HepG2 (cell line): ENCODE measurements around the gene TAF6L. TPM values are rescaled to one million over a fixed set of nuclear protein-coding genes. Genes with fewer than 3 reads are reported as not detected.

Experiments
- CCDC6 ChIP-seq: sonication (generic); formaldehyde crosslinking; IDR thresholded peaks from 2 replicates; pipeline ENCODE4 v1.8.1; 2022; ENCODE audit warnings: mild to moderate bottlenecking, missing genetic modification reagents, moderate library complexity
- FOXO4 ChIP-seq: sonication (generic); formaldehyde crosslinking; conservative IDR thresholded peaks from 2 replicates; pipeline ENCODE4 v1.8.1; 2023; ENCODE audit warnings: missing genetic modification reagents
- GLMP ChIP-seq: sonication (generic); formaldehyde crosslinking; IDR thresholded peaks from 2 replicates; pipeline ENCODE4 v1.9.0; 2021; ENCODE audit warnings: missing genetic modification reagents, mild to moderate bottlenecking, borderline replicate concordance
- HOXA7 ChIP-seq: sonication (generic); formaldehyde crosslinking; IDR thresholded peaks from 2 replicates; pipeline ENCODE4 v1.8.1; 2022; ENCODE audit warnings: mild to moderate bottlenecking, missing genetic modification reagents, moderate library complexity
- RCOR2 ChIP-seq: IDR thresholded peaks from 2 replicates; pipeline ENCODE4 v1.6.1; 2016; ENCODE audit warnings: missing biosample characterization, missing genetic modification reagents
- ZBTB33 ChIP-seq: sonication (generic); formaldehyde crosslinking; IDR thresholded peaks from 2 replicates; pipeline ENCODE4 v1.4.0; 2020; ENCODE audit warnings: missing genetic modification reagents
- ZFX ChIP-seq: sonication (generic); formaldehyde crosslinking; IDR thresholded peaks from 2 replicates; pipeline ENCODE4 v1.4.0; 2020; ENCODE audit warnings: mild to moderate bottlenecking, low read depth, missing genetic modification reagents, moderate library complexity
- ZNF180 ChIP-seq: sonication (generic); formaldehyde crosslinking; IDR thresholded peaks from 2 replicates; pipeline ENCODE4 v1.4.0; 2020; ENCODE audit warnings: low read depth, missing genetic modification reagents, borderline replicate concordance
- ZNF615 ChIP-seq: sonication (generic); formaldehyde crosslinking; IDR thresholded peaks from 2 replicates; pipeline ENCODE4 v1.5.0; 2020; ENCODE audit warnings: mild to moderate bottlenecking, missing genetic modification reagents, borderline replicate concordance
- ZNF619 ChIP-seq: sonication (generic); formaldehyde crosslinking; IDR thresholded peaks from 2 replicates; pipeline ENCODE4 v1.4.0; 2020; ENCODE audit warnings: mild to moderate bottlenecking, missing genetic modification reagents
- ZNF891 ChIP-seq: sonication (generic); formaldehyde crosslinking; IDR thresholded peaks from 2 replicates; pipeline ENCODE4 v1.5.0; 2020; ENCODE audit warnings: mild to moderate bottlenecking, missing genetic modification reagents
- ZSCAN21 ChIP-seq: sonication (generic); formaldehyde crosslinking; IDR thresholded peaks from 2 replicates; pipeline ENCODE4 v1.8.0; 2022; ENCODE audit warnings: mild to moderate bottlenecking, missing genetic modification reagents, moderate library complexity, borderline replicate concordance
- polyA plus RNA-seq, 8 experiments: library from polyadenylated mRNA; depleted of rRNA in 3 of 8; stranded (reverse) in 7 of 8; unstranded in 1 of 8; fragments of >200 nt; fragmentation: Illumina TruSeq in 4 of 8; extraction: Trizol in 4 of 8; gene quantifications; 2 replicates each; pipeline versions ENCODE4 v1.2.1 to v1.2.3, GENCODE V29; 2011 to 2016; ENCODE audit warnings: low read depth in 4 of 8, missing spikeins in 1 of 8, mixed read lengths in 1 of 8; ENCODE audit not compliant: insufficient read depth in 1 of 8
- total RNA-seq, 5 experiments: library from RNA; depleted of rRNA; stranded (reverse); fragments of >200 nt; fragmentation: Illumina TruSeq; extraction: Trizol; gene quantifications; 2 replicates each; pipeline ENCODE4 v1.2.3, GENCODE V29; 2016; ENCODE audit warnings: low read depth in 1 of 5
- TF ChIP-seq, protein P1 (sequence below): IDR thresholded peaks from 2 replicates; pipeline ENCODE4 v1.6.1; 2016; ENCODE audit warnings: missing biosample characterization, missing genetic modification reagents, low read depth
- TF ChIP-seq, protein P2 (sequence below), 2 experiments: IDR thresholded peaks; 2 replicates each; pipeline ENCODE4 v1.6.1; 2011 to 2012; ENCODE audit warnings: low read length in 2 of 2, borderline replicate concordance in 1 of 2, low read depth in 1 of 2, mild to moderate bottlenecking in 1 of 2, moderate library complexity in 1 of 2

Gene TAF6L
- total and polyA plus RNA-seq, 2 of the 13 experiments (the other 11 are each of a cell fraction or from before 2014, with no cell fraction given) = 12.6 to 19.4 TPM

DNA sequence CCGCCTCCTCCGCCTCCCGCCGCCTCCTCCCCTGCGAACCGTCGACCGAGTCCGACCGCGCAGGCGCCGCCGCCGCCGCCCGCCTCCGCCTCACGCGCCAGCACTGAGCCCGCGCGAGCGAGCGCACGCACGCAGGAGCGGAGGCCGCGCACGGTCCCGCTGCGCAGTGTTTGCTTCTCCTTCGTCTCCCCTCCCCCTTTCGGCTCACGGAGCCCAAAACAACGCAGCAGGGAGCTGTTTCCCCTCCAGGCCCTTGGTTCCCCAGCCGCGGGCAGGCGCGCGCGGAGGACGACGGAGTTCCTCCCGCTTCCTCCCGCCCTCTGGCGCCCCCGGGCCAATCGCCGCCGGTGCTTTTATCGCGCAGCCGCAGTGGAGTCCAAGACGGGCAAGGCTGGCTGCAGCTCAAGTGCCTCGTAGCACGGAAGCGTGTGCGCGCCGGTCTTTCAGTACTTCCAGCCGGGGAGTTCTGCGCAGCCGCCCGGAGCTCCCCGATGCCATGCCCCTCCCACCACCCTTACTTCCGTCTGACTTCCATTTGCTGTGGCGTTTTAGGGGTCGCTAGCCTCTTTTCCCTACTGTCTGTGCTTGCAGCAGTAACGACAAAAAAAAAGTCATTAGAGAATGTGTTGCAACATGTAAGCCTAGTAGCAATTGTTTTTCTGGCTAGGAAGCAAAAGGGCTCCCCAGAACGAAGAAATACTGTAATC, 43.9 kb upstream of the TAF6L start, which contains the start of gene HNRNPUL2 (continued):
- TF ChIP-seq, protein P1, sequence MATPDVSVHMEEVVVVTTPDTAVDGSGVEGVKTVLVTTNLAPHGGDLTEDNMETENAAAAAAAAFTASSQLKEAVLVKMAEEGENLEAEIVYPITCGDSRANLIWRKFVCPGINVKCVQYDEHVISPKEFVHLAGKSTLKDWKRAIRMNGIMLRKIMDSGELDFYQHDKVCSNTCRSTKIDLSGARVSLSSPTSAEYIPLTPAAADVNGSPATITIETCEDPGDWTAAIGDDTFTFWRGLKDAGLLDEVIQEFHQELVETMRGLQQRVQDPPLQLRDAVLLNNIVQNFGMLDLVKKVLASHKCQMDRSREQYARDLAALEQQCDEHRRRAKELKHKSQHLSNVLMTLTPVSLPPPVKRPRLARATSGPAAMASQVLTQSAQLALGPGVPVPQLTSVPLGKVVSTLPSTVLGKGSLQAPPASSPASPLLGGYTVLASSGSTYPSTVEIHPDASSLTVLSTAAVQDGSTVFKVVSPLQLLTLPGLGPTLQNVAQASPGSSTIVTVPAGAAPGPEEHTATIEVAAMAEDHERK = peak; percentile 69
- TF ChIP-seq HOXA7 (CRISPR knock-in tag) (no peak), CCDC6 (CRISPR knock-in tag) (peak; percentile 97), RCOR2 (CRISPR knock-in tag) (no peak), ZBTB33 (CRISPR knock-in tag) (no peak), ZNF891 (peak; percentile 94), GLMP (peak; percentile 68; the same call in 1 of the 2 replicates), ZSCAN21 (CRISPR knock-in tag) (peak; percentile 97), ZNF180 (CRISPR knock-in tag) (0 out of 2 replicates have a peak, but pooled peaks have one; percentile 30), FOXO4 (CRISPR knock-in tag) (no peak), ZFX (CRISPR knock-in tag) (peak; percentile 96), ZNF619 (CRISPR knock-in tag) (0 out of 2 replicates have a peak, but pooled peaks have one; percentile 70), ZNF615 (CRISPR knock-in tag) (no peak)
- TF ChIP-seq, protein P2, sequence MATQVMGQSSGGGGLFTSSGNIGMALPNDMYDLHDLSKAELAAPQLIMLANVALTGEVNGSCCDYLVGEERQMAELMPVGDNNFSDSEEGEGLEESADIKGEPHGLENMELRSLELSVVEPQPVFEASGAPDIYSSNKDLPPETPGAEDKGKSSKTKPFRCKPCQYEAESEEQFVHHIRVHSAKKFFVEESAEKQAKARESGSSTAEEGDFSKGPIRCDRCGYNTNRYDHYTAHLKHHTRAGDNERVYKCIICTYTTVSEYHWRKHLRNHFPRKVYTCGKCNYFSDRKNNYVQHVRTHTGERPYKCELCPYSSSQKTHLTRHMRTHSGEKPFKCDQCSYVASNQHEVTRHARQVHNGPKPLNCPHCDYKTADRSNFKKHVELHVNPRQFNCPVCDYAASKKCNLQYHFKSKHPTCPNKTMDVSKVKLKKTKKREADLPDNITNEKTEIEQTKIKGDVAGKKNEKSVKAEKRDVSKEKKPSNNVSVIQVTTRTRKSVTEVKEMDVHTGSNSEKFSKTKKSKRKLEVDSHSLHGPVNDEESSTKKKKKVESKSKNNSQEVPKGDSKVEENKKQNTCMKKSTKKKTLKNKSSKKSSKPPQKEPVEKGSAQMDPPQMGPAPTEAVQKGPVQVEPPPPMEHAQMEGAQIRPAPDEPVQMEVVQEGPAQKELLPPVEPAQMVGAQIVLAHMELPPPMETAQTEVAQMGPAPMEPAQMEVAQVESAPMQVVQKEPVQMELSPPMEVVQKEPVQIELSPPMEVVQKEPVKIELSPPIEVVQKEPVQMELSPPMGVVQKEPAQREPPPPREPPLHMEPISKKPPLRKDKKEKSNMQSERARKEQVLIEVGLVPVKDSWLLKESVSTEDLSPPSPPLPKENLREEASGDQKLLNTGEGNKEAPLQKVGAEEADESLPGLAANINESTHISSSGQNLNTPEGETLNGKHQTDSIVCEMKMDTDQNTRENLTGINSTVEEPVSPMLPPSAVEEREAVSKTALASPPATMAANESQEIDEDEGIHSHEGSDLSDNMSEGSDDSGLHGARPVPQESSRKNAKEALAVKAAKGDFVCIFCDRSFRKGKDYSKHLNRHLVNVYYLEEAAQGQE (IDR thresholded peaks at IDR 0.05; ENCODE audit: borderline replicate concordance in 1 of 2, low read depth in 1 of 2, low read length in 2 of 2) = no peak; a peak in 1 of 4 replicates
